ENCODE measurements around the gene DDX50. TPM values are rescaled to one million over a fixed set of nuclear protein-coding genes. Genes with fewer than 3 reads are reported as not detected.
"Not testable (repeated sequence)": the region's sequence is repeated elsewhere in the genome, so short reads cannot be mapped to it uniquely, and the experiment has no call there.

DDX50 gene
- total RNA-seq, 4 donors from 2014 or later: 43.5 to 57.6 (median 50.3) TPM

- WGBS, 2 donors (ENCODE audit: low coverage in 1 of 2): 36 to 63% methylated on average over 1 to 2 of the region's 40 CpGs
- Histone ChIP-seq H3K4me3 (peak overlapping the region; percentile 62 to 94), H3K27ac (peak overlapping the region; percentile 96 to 99 (median 99)), H3K4me1 (peaks cover 3 to 52% (median 10%) of the 10 kb centered on the region in 3 donors), H3K9me3 (no peaks in the 10 kb centered on the region), H3K36me3 (no peaks in the 10 kb centered on the region), H3K27me3 (no peaks in the 10 kb centered on the region)
- ATAC-seq: peak; percentile 63
- TF ChIP-seq CTCF (IDR thresholded peaks at IDR 0.05) (no peak), POLR2A (IDR thresholded peaks at IDR 0.05) (peak; percentile 28 to 39)
Observed at GRCh38 chr10:68900427-68901104, 549 bp upstream of the DDX50 start.

GRCh38 chr10:68902382-68902781 lies 1.3 kb downstream of the DDX50 start:
- Histone ChIP-seq H3K27me3 (no peaks in the 10 kb centered on the region), H3K9me3 (no peaks in the 10 kb centered on the region), H3K36me3 (peaks cover 0 to 16% of the 10 kb centered on the region in 2 donors), H3K4me3 (peak overlapping the region in 1 of 2 donors; percentile 62), H3K27ac (peak overlapping the region in 1 of 4 donors; percentile 99), H3K4me1 (peaks cover 3 to 57% (median 10%) of the 10 kb centered on the region in 3 donors)
- TF ChIP-seq POLR2AphosphoS5 (IDR thresholded peaks at IDR 0.05) (no peak), POLR2A (IDR thresholded peaks at IDR 0.05) (no peak), CTCF (IDR thresholded peaks at IDR 0.05) (no peak), EP300 (IDR thresholded peaks at IDR 0.05) (no peak)
- WGBS, 2 donors (ENCODE audit: low coverage in 1 of 2): 47 to 51% methylated on average over 3 to 5 of the region's 5 CpGs
- ATAC-seq: no peak

GRCh38 chr10:68924593-68924992 lies 23.5 kb downstream of the DDX50 start:
- Histone ChIP-seq H3K27ac (peak overlapping the region in 1 of 4 donors; percentile 54), H3K27me3 (no peaks in the 10 kb centered on the region), H3K4me1 (peaks cover 0 to 11% (median 0%) of the 10 kb centered on the region in 3 donors), H3K4me3 (no peak overlapping the region), H3K36me3 (peaks cover 0 to 82% of the 10 kb centered on the region in 2 donors), H3K9me3 (no peaks in the 10 kb centered on the region)
- no peak for ATAC-seq
- TF ChIP-seq POLR2AphosphoS5 (IDR thresholded peaks at IDR 0.05): no peak
- TF ChIP-seq CTCF (IDR thresholded peaks at IDR 0.05): no peak
- TF ChIP-seq POLR2A (IDR thresholded peaks at IDR 0.05): no peak
- no peak for TF ChIP-seq EP300 (IDR thresholded peaks at IDR 0.05)

GRCh38 chr10:68925489-68925888 lies 24.4 kb downstream of the DDX50 start:
- ATAC-seq: no peak
- H3K36me3 ChIP-seq: peaks cover 0 to 82% of the 10 kb centered on the region in 2 donors
- TF ChIP-seq POLR2A (IDR thresholded peaks at IDR 0.05): no peak
- TF ChIP-seq EP300 (IDR thresholded peaks at IDR 0.05): no peak
- TF ChIP-seq CTCF (IDR thresholded peaks at IDR 0.05): no peak
- TF ChIP-seq POLR2AphosphoS5 (IDR thresholded peaks at IDR 0.05): no peak
- no peaks in the 10 kb centered on the region for H3K27me3 ChIP-seq
- peaks cover 0 to 11% (median 0%) of the 10 kb centered on the region in 3 donors for H3K4me1 ChIP-seq
- WGBS, 2 donors (ENCODE audit: low coverage in 1 of 2): 80 to 100% methylated on average over 1 to 2 of the region's 4 CpGs
- H3K27ac ChIP-seq: no peak overlapping the region
- H3K9me3 ChIP-seq: no peaks in the 10 kb centered on the region
- no peak overlapping the region for H3K4me3 ChIP-seq

- ATAC-seq, H3K27ac ChIP-seq, H3K27me3 ChIP-seq, H3K9me3 ChIP-seq, H3K4me1 ChIP-seq, H3K4me3 ChIP-seq: not testable (repeated sequence)
- 83 to 93% methylated on average over 2 of the region's 2 CpGs for WGBS, 2 donors (ENCODE audit: low coverage in 1 of 2)
- H3K36me3 ChIP-seq: peaks cover 0 to 89% of the 10 kb centered on the region in 2 donors
Observed at GRCh38 chr10:68929157-68929556, 28.0 kb downstream of the DDX50 start.

- peaks cover 0 to 95% of the 10 kb centered on the region in 2 donors for H3K36me3 ChIP-seq
- not testable (repeated sequence) for ATAC-seq, H3K27ac ChIP-seq, H3K4me3 ChIP-seq, H3K27me3 ChIP-seq, H3K4me1 ChIP-seq, H3K9me3 ChIP-seq
- WGBS, 2 donors (ENCODE audit: low coverage in 1 of 2): 96 to 97% methylated on average over 3 to 5 of the region's 8 CpGs
Observed at GRCh38 chr10:68929888-68930287, 28.8 kb downstream of the DDX50 start.

- not testable (repeated sequence) for H3K4me1 ChIP-seq, ATAC-seq, H3K4me3 ChIP-seq, H3K27me3 ChIP-seq, H3K9me3 ChIP-seq, H3K27ac ChIP-seq
- WGBS, 2 donors (ENCODE audit: low coverage in 1 of 2): 86 to 92% methylated on average over 1 to 3 of the region's 3 CpGs
- peaks cover 0 to 97% of the 10 kb centered on the region in 2 donors for H3K36me3 ChIP-seq
Observed at GRCh38 chr10:68932860-68933259, 31.7 kb downstream of the DDX50 start.
